ENCODE results near the gene TTC22. TPM values are rescaled to one million over a fixed set of nuclear protein-coding genes. Genes with fewer than 3 reads are reported as not detected.

Gene TTC22
- total and polyA plus RNA-seq, 4 experiments from 2014 or later: 1.4 to 19.0 (median 12.1) TPM

DNA sequence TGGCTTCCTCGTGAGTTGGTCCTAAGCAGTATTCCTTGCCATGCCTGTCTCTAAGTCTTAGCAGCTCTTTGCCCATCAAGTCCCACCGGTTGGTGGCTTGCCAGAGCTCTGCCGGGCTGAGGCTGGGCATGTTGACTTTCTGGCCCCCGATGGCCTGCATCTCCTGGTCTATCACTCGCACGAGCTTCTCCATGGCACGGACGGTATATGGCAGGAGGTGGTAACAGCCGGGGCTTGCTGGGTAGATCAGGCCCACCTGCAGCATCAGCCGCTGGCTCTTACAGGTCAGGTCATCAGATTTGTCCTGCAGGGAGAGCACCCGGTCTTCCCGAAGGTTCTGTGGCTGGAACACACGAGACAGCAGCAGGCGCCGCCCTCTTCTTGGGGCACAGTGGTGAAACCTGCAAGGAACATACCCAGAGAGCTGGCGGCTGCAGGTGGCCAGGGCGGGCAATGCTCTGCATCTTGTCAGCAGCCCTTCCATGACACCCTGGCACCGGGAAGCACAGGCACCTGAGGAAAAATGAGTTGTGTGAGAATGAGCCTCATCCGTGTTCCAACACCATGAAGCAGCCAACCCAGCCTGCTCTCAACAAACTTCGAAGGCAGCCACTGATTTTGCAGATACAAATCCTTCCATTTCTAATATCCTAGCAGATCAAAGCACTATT, 42.3 kb downstream of the TTC22 start:
- no peak overlapping the region for H3K27ac ChIP-seq (ENCODE audit: low read depth, low read length)
- peaks cover 14 to 18% of the 10 kb centered on the region in 2 donors for H3K36me3 Mint-ChIP-seq
- H3K4me1 ChIP-seq (ENCODE audit: insufficient read depth, low read length): peaks cover 9% of the 10 kb centered on the region
- H3K27me3 ChIP-seq (ENCODE audit: insufficient read depth, low read length): no peaks in the 10 kb centered on the region
- ChIA-PET POLR2A (ENCODE audit: partially characterized antibody) (no interaction called here), CTCF (ENCODE audit: partially characterized antibody) (no interaction called here)
- H3K4me3 ChIP-seq (ENCODE audit: low read length in 2 of 2): no peak overlapping the region
- H3K9me3 Mint-ChIP-seq: peaks cover 0 to 2% (median 0%) of the 10 kb centered on the region in 8 donors
- intact Hi-C loops (cut with micrococcal nuclease): no loop called here
- H3K4me3 Mint-ChIP-seq: no peak overlapping the region
- H3K27ac Mint-ChIP-seq: no peak overlapping the region
- peaks cover 8% of the 10 kb centered on the region for H3K36me3 ChIP-seq (ENCODE audit: insufficient read depth, low read length)
- H3K9me3 ChIP-seq (ENCODE audit: control insufficient read depth in 1 of 2, low read length in 2 of 2): no peaks in the 10 kb centered on the region
- H3K27me3 Mint-ChIP-seq: no peaks in the 10 kb centered on the region
- H3K4me1 Mint-ChIP-seq: peaks cover 4 to 17% (median 11%) of the 10 kb centered on the region in 4 donors
- no peak for DNase-seq

DNA sequence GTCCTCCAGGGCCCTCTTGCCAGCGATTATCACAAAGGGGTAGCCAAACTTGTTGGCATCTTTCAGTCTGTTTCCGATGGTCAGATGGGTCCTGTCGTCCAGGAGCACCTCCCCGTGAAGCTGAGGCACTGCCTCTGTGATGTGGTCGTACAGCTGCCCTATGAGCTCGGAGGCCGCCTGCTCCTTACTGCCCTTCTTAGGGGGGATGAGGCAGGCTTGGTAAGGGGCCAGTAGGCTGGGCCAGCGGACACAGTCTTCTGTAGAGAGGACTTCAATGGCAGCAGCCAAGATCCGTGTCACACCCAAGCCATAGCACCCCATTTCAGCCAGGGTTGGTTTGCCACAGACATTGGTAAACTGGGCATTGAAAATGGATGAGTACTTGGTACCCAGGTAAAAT, 43.3 kb downstream of the TTC22 start:
- Histone ChIP-seq H3K4me1 (ENCODE audit: insufficient read depth, low read length) (no peaks in the 10 kb centered on the region), H3K4me3 (ENCODE audit: low read length in 2 of 2) (no peak overlapping the region), H3K9me3 (ENCODE audit: control insufficient read depth in 1 of 2, low read length in 2 of 2) (no peaks in the 10 kb centered on the region), H3K36me3 (ENCODE audit: insufficient read depth, low read length) (peaks cover 8% of the 10 kb centered on the region), H3K27me3 (ENCODE audit: insufficient read depth, low read length) (no peaks in the 10 kb centered on the region), H3K27ac (ENCODE audit: low read depth, low read length) (no peak overlapping the region)
- Mint-ChIP-seq H3K27me3 (no peaks in the 10 kb centered on the region), H3K36me3 (peaks cover 14 to 18% of the 10 kb centered on the region in 2 donors), H3K4me3 (no peak overlapping the region), H3K27ac (no peak overlapping the region), H3K9me3 (no peaks in the 10 kb centered on the region), H3K4me1 (peaks cover under 1 to 9% (median 4%) of the 10 kb centered on the region in 4 donors)
- intact Hi-C loops (cut with micrococcal nuclease): no loop called here
- ChIA-PET POLR2A (ENCODE audit: partially characterized antibody) (no interaction called here), CTCF (ENCODE audit: partially characterized antibody) (no interaction called here)
- DNase-seq: no peak

DNA sequence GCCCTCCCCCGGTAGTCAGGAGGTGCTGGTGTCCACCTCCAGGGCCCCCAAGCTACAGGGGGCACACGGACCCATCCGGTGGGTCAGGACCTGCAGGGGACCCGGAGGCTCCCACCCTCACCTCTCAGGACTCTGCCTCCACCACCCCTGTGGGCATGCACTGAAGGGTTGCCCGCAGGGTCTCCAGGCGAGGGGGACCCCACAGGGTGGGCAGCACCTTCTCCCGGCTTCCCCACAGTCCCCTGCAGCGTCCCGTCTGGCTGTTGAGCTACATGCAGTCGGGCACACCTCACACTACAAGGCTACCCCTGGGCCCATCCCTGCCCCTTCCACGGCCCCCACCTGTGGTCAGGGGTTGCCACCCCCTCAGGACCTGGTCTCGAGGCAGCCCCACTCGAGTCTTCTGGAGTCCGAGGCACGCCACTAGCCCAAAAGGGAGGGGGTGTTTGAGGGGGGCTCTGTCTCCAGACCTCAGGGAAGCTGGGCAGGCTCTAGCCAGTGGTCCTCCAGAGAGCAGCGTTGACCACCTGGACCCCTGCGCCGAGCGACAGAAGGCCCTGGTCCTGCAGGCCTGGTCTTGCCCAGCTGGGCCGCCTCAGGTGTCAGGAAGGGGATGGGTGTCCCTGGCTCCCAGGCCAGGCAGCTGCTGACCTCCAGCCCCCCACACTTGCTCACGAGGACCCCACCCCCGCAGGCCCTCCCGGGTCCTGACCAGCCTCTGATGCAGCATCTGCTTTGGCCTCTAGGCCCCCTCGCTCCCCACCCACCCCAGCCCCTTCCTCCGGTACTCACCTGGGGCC, 46.4 kb downstream of the TTC22 start:
- no peak overlapping the region for H3K4me3 Mint-ChIP-seq
- CTCF ChIA-PET (ENCODE audit: partially characterized antibody): interaction anchor here (1.6 kb wide), 1 partner anchor 265 kb away, joined by 3 read pairs; no protein-coding TSS in a partner anchor
- no peak for DNase-seq
- Histone ChIP-seq H3K4me3 (ENCODE audit: low read length in 2 of 2) (no peak overlapping the region), H3K27ac (ENCODE audit: low read depth, low read length) (no peak overlapping the region), H3K27me3 (ENCODE audit: insufficient read depth, low read length) (no peaks in the 10 kb centered on the region), H3K36me3 (ENCODE audit: insufficient read depth, low read length) (peaks cover 8% of the 10 kb centered on the region), H3K4me1 (ENCODE audit: insufficient read depth, low read length) (no peaks in the 10 kb centered on the region), H3K9me3 (ENCODE audit: control insufficient read depth in 1 of 2, low read length in 2 of 2) (no peaks in the 10 kb centered on the region)
- POLR2A ChIA-PET (ENCODE audit: partially characterized antibody): no interaction called here
- H3K4me1 Mint-ChIP-seq: no peaks in the 10 kb centered on the region
- H3K9me3 Mint-ChIP-seq: no peaks in the 10 kb centered on the region
- H3K27me3 Mint-ChIP-seq: no peaks in the 10 kb centered on the region
- H3K36me3 Mint-ChIP-seq: peaks cover 14 to 15% of the 10 kb centered on the region in 2 donors
- no peak overlapping the region for H3K27ac Mint-ChIP-seq
- intact Hi-C loops (cut with micrococcal nuclease): no loop called here

DNA sequence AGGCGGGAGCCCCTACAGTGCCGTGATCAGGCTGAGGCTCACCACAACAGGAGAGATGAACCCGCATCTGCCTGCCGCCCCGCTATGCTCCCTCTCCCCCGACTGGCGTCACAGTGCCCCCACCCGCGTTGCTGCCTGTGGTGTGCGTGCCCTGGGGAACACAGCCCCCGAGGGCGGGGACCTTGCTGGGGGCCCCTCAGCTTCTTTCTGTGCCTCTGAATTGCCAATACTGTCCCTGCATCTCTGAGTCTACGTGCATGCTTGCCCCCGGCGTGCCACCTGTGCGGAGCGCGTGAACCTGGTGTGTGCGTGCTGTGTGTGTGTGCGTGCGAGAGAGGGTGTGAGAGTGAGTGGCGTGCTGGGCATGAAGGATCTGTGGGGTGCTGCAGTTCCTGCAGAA, 47.1 kb downstream of the TTC22 start:
- H3K27me3 ChIP-seq (ENCODE audit: insufficient read depth, low read length): no peaks in the 10 kb centered on the region
- Mint-ChIP-seq H3K4me3 (no peak overlapping the region), H3K9me3 (no peaks in the 10 kb centered on the region), H3K36me3 (peaks cover 11 to 14% of the 10 kb centered on the region in 2 donors), H3K27ac (peak overlapping the region in 1 of 7 donors; percentile 42), H3K27me3 (no peaks in the 10 kb centered on the region), H3K4me1 (no peaks in the 10 kb centered on the region)
- no peaks in the 10 kb centered on the region for H3K4me1 ChIP-seq (ENCODE audit: insufficient read depth, low read length)
- ChIA-PET POLR2A (ENCODE audit: partially characterized antibody) (no interaction called here), CTCF (ENCODE audit: partially characterized antibody) (interaction anchor here (1.6 kb wide), 1 partner anchor 264 kb away, joined by 3 read pairs; no protein-coding TSS in a partner anchor)
- H3K9me3 ChIP-seq (ENCODE audit: control insufficient read depth in 1 of 2, low read length in 2 of 2): no peaks in the 10 kb centered on the region
- no peak overlapping the region for H3K27ac ChIP-seq (ENCODE audit: low read depth, low read length)
- no peak for DNase-seq
- intact Hi-C loops (cut with micrococcal nuclease): no loop called here
- H3K36me3 ChIP-seq (ENCODE audit: insufficient read depth, low read length): peaks cover 8% of the 10 kb centered on the region
- no peak overlapping the region for H3K4me3 ChIP-seq (ENCODE audit: low read length in 2 of 2)

DNA sequence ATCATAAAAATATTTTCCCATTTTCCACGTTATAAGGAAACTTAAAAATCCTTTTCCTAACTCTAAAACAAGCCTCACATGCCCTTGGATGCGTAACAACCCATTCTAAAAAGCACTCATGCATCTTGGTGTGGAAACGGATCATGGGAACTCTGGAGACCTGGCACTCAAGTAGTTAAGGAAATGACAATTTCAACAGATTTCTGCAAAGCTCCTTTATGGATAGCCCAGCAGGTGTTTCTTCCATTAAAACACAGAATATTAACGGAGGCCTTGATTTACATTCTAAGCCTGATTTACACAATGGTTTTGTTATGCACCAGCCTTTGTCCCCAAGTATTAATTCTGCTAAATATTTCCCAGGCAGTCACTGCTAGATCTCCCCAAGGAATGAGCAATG, 49.7 kb downstream of the TTC22 start:
- no peaks in the 10 kb centered on the region for H3K27me3 ChIP-seq (ENCODE audit: insufficient read depth, low read length)
- no peaks in the 10 kb centered on the region for H3K27me3 Mint-ChIP-seq
- no peaks in the 10 kb centered on the region for H3K9me3 Mint-ChIP-seq
- no peaks in the 10 kb centered on the region for H3K4me1 Mint-ChIP-seq
- ChIA-PET POLR2A (ENCODE audit: partially characterized antibody) (interaction anchor here (0.8 kb wide), 1 partner anchor 13 kb away, joined by 3 read pairs; no protein-coding TSS in a partner anchor), CTCF (ENCODE audit: partially characterized antibody) (no interaction called here)
- no peak overlapping the region for H3K4me3 ChIP-seq (ENCODE audit: low read length in 2 of 2)
- no peaks in the 10 kb centered on the region for H3K4me1 ChIP-seq (ENCODE audit: insufficient read depth, low read length)
- H3K9me3 ChIP-seq (ENCODE audit: control insufficient read depth in 1 of 2, low read length in 2 of 2): no peaks in the 10 kb centered on the region
- H3K36me3 ChIP-seq (ENCODE audit: insufficient read depth, low read length): no peaks in the 10 kb centered on the region
- DNase-seq: no peak
- no peak overlapping the region for H3K27ac ChIP-seq (ENCODE audit: low read depth, low read length)
- peaks cover 0 to 4% of the 10 kb centered on the region in 2 donors for H3K36me3 Mint-ChIP-seq
- no peak overlapping the region for H3K27ac Mint-ChIP-seq
- intact Hi-C loops (cut with micrococcal nuclease): no loop called here
- H3K4me3 Mint-ChIP-seq: no peak overlapping the region

DNA sequence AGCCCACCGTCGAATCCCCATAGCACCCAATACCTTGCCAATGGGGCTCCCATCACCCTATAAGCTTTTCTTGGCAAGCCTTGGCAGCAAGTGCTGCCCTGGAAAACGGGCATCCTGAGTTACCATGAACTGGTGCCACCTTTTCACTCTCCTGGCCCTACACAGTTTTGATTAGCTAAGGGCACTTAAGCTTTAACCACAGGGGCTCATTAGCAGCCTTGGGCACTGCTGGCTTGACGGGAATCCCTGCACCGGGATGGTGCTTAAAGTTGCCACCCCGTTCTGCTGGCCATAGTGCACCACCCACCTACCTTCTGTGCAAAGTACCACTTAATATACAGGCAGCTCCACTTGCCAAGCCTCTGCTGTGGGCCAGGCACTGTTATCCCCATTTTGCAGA, 50.5 kb downstream of the TTC22 start:
- H3K36me3 ChIP-seq (ENCODE audit: insufficient read depth, low read length): no peaks in the 10 kb centered on the region
- no peaks in the 10 kb centered on the region for H3K27me3 ChIP-seq (ENCODE audit: insufficient read depth, low read length)
- no peaks in the 10 kb centered on the region for H3K9me3 Mint-ChIP-seq
- intact Hi-C loops (cut with micrococcal nuclease): no loop called here
- POLR2A ChIA-PET (ENCODE audit: partially characterized antibody): no interaction called here
- no peak overlapping the region for H3K27ac ChIP-seq (ENCODE audit: low read depth, low read length)
- H3K27ac Mint-ChIP-seq: no peak overlapping the region
- no peaks in the 10 kb centered on the region for H3K4me1 Mint-ChIP-seq
- H3K4me3 Mint-ChIP-seq: no peak overlapping the region
- H3K27me3 Mint-ChIP-seq: no peaks in the 10 kb centered on the region
- CTCF ChIA-PET (ENCODE audit: partially characterized antibody): no interaction called here
- H3K9me3 ChIP-seq (ENCODE audit: control insufficient read depth in 1 of 2, low read length in 2 of 2): no peaks in the 10 kb centered on the region
- no peaks in the 10 kb centered on the region for H3K4me1 ChIP-seq (ENCODE audit: insufficient read depth, low read length)
- DNase-seq: no peak
- no peaks in the 10 kb centered on the region for H3K36me3 Mint-ChIP-seq
- H3K4me3 ChIP-seq (ENCODE audit: low read length in 2 of 2): no peak overlapping the region

DNA sequence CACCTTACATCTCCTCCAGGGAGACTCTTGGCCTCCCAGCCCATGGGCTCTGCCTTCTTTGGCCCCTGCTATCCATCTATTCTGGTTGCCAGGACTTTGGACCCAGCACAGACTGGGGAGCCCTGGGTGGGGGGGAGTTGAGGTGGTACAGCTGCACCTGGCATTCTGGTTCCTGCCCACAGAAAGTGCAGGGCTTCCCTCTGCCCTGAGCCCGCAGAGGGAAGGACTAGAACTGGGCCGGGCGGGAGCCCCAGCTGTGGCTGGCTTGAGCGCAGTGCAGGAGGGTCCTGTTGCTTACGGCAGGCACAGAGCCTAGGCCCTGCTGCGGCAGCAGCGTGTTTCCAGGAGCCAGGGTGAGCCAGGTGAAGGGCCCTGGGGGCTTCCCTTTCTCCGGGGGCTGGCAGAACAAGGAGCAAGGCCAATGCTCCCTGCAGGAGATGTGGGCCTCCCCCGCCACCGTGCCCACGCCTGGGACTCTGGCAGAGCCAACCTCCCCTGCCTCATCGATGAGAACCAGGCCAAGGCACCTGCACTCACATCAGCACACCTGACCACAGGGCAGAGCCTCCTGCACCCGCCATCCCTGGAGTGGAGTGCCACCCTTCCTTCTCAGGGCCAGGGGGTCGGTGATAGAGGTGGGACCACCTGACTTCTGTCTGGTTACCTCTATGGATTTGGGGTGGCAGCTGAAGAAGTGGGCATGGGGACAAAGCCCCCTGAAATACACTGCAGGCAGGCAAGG, 52.9 kb downstream of the TTC22 start:
- no peak for DNase-seq
- intact Hi-C loops (cut with micrococcal nuclease): no loop called here
- no peak overlapping the region for H3K4me3 ChIP-seq (ENCODE audit: low read length in 2 of 2)
- POLR2A ChIA-PET (ENCODE audit: partially characterized antibody): no interaction called here
- H3K27ac ChIP-seq (ENCODE audit: low read depth, low read length): no peak overlapping the region
- H3K4me1 Mint-ChIP-seq: no peaks in the 10 kb centered on the region
- no peak overlapping the region for H3K4me3 Mint-ChIP-seq
- CTCF ChIA-PET (ENCODE audit: partially characterized antibody): no interaction called here
- H3K9me3 Mint-ChIP-seq: peaks cover 0 to 2% (median 0%) of the 10 kb centered on the region in 8 donors
- H3K27me3 ChIP-seq (ENCODE audit: insufficient read depth, low read length): no peaks in the 10 kb centered on the region
- H3K36me3 Mint-ChIP-seq: peaks cover 6 to 8% of the 10 kb centered on the region in 2 donors
- no peaks in the 10 kb centered on the region for H3K27me3 Mint-ChIP-seq
- no peaks in the 10 kb centered on the region for H3K9me3 ChIP-seq (ENCODE audit: control insufficient read depth in 1 of 2, low read length in 2 of 2)
- H3K36me3 ChIP-seq (ENCODE audit: insufficient read depth, low read length): no peaks in the 10 kb centered on the region
- H3K27ac Mint-ChIP-seq: no peak overlapping the region
- no peaks in the 10 kb centered on the region for H3K4me1 ChIP-seq (ENCODE audit: insufficient read depth, low read length)
